GM12891 (cell line): ENCODE results near the gene FARS2.

Experiments
- POLR2A ChIP-seq: IDR thresholded peaks from 2 replicates; pipeline ENCODE4 v1.6.1; 2011; ENCODE audit warnings: low read depth, low read length, control low read depth
- POLR2AphosphoS5 ChIP-seq: IDR thresholded peaks from 2 replicates; pipeline ENCODE4 v1.6.1; 2011; ENCODE audit warnings: low read depth, low read length, control low read depth
- POU2F2 ChIP-seq: IDR thresholded peaks from 2 replicates; pipeline ENCODE4 v1.6.1; 2011; ENCODE audit warnings: low read depth, mild to moderate bottlenecking, control low read depth, low read length, moderate library complexity
- SPI1 ChIP-seq: IDR thresholded peaks from 2 replicates; pipeline ENCODE4 v1.6.1; 2011; ENCODE audit warnings: low read depth, low read length, control low read depth
- TAF1 ChIP-seq: IDR thresholded peaks from 2 replicates; pipeline ENCODE4 v1.6.1; 2011; ENCODE audit warnings: low read depth, low read length, control low read depth

GRCh38 chr6:5259428-5259827 is 1.9 kb upstream of the FARS2 start:
- TF ChIP-seq SPI1 (no peak), TAF1 (no peak), POLR2A (no peak), POLR2AphosphoS5 (no peak), POU2F2 (no peak)
